Measurements from ENCODE around the gene CLEC16A.

DNA sequence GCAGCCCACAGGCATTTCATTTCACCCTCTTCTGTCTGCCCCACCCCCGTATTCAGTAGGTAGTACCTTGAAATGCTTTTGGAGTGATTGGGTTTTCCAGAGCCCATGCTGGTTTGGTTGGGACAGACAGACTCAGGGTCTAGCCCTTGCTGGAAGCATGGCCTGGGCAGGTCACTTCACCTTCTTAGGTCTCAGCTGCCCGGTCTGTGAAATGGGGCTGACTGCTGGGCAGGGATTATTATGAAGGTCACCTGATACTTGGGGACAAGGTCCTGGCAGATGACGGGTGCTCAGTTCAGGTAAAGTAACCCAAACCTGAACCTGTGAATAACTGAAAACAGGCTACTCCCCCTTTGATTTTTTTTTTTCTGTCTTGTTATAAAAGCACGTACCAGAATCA, 116.0 kb downstream of the CLEC16A start:
- TF ChIP-seq, protein P1, sequence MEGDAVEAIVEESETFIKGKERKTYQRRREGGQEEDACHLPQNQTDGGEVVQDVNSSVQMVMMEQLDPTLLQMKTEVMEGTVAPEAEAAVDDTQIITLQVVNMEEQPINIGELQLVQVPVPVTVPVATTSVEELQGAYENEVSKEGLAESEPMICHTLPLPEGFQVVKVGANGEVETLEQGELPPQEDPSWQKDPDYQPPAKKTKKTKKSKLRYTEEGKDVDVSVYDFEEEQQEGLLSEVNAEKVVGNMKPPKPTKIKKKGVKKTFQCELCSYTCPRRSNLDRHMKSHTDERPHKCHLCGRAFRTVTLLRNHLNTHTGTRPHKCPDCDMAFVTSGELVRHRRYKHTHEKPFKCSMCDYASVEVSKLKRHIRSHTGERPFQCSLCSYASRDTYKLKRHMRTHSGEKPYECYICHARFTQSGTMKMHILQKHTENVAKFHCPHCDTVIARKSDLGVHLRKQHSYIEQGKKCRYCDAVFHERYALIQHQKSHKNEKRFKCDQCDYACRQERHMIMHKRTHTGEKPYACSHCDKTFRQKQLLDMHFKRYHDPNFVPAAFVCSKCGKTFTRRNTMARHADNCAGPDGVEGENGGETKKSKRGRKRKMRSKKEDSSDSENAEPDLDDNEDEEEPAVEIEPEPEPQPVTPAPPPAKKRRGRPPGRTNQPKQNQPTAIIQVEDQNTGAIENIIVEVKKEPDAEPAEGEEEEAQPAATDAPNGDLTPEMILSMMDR (IDR thresholded peaks at IDR 0.05; ENCODE audit: insufficient read depth, low read length), result no peak
- TF ChIP-seq POLR2AphosphoS5 (IDR thresholded peaks at IDR 0.05; ENCODE audit: low read depth), result no peak
- TF ChIP-seq, protein P2, sequence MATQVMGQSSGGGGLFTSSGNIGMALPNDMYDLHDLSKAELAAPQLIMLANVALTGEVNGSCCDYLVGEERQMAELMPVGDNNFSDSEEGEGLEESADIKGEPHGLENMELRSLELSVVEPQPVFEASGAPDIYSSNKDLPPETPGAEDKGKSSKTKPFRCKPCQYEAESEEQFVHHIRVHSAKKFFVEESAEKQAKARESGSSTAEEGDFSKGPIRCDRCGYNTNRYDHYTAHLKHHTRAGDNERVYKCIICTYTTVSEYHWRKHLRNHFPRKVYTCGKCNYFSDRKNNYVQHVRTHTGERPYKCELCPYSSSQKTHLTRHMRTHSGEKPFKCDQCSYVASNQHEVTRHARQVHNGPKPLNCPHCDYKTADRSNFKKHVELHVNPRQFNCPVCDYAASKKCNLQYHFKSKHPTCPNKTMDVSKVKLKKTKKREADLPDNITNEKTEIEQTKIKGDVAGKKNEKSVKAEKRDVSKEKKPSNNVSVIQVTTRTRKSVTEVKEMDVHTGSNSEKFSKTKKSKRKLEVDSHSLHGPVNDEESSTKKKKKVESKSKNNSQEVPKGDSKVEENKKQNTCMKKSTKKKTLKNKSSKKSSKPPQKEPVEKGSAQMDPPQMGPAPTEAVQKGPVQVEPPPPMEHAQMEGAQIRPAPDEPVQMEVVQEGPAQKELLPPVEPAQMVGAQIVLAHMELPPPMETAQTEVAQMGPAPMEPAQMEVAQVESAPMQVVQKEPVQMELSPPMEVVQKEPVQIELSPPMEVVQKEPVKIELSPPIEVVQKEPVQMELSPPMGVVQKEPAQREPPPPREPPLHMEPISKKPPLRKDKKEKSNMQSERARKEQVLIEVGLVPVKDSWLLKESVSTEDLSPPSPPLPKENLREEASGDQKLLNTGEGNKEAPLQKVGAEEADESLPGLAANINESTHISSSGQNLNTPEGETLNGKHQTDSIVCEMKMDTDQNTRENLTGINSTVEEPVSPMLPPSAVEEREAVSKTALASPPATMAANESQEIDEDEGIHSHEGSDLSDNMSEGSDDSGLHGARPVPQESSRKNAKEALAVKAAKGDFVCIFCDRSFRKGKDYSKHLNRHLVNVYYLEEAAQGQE (IDR thresholded peaks at IDR 0.05; ENCODE audit: insufficient replicate concordance, low read depth), result no peak
- TF ChIP-seq SPI1 (IDR thresholded peaks at IDR 0.05; ENCODE audit: borderline replicate concordance, low read depth), result no peak

Measured in HL-60 (cell line).